ENCODE measurements around the gene CRACR2B. TPM values are rescaled to one million over a fixed set of nuclear protein-coding genes. Genes with fewer than 3 reads are reported as not detected.

The CRACR2B gene
- total RNA-seq, 6 experiments from 2014 or later: 0.63 to 2.2 (median 1.2) TPM

GRCh38 chr11:804599-804964, 23.1 kb upstream of the CRACR2B start:
- no peak for DNase-seq
- Mint-ChIP-seq H3K4me1 (ENCODE audit: low read depth) (peaks cover 18% of the 10 kb centered on the region), H3K4me3 (peak overlapping the region; percentile 85), H3K27me3 (ENCODE audit: insufficient read depth) (peaks cover 2% of the 10 kb centered on the region; the same call in 1 of the 2 replicates), H3K27ac (peak overlapping the region; percentile 52; the same call in 1 of the 2 replicates), H3K36me3 (ENCODE audit: low read depth) (peaks cover 4% of the 10 kb centered on the region), H3K9me3 (no peaks in the 10 kb centered on the region)
- no peak for TF ChIP-seq CTCF (IDR thresholded peaks at IDR 0.05)

GRCh38 chr11:808427-809286, 19.1 kb upstream of the CRACR2B start:
- peak; percentile 69 for DNase-seq
- peaks cover 14% of the 10 kb centered on the region for H3K27me3 Mint-ChIP-seq (ENCODE audit: insufficient read depth)
- no peaks in the 10 kb centered on the region for H3K9me3 Mint-ChIP-seq
- H3K27ac Mint-ChIP-seq: peak overlapping the region; percentile 100
- peak overlapping the region; percentile 98 for H3K4me3 Mint-ChIP-seq
- peaks cover 38% of the 10 kb centered on the region for H3K4me1 Mint-ChIP-seq (ENCODE audit: low read depth)
- TF ChIP-seq CTCF (IDR thresholded peaks at IDR 0.05): no peak
- H3K36me3 Mint-ChIP-seq (ENCODE audit: low read depth): peaks cover 30% of the 10 kb centered on the region

- DNase-seq: peak; percentile 95
- no peak for TF ChIP-seq CTCF (IDR thresholded peaks at IDR 0.05)
- H3K27ac Mint-ChIP-seq: peak within 1 kb of the TSS; percentile 100
- no peaks in the 10 kb centered on the region for H3K9me3 Mint-ChIP-seq
- peaks cover 18% of the 10 kb centered on the region for H3K27me3 Mint-ChIP-seq (ENCODE audit: insufficient read depth)
- peaks cover 34% of the 10 kb centered on the region for H3K4me1 Mint-ChIP-seq (ENCODE audit: low read depth)
- H3K36me3 Mint-ChIP-seq (ENCODE audit: low read depth): peaks cover 30% of the 10 kb centered on the region
- H3K4me3 Mint-ChIP-seq: peak within 1 kb of the TSS; percentile 98
Observed at GRCh38 chr11:809287-810039, 18.3 kb upstream of the CRACR2B start, which contains the start of gene RPLP2. TSS of gene RPLP2 (plus strand) at chr11:809967. CDS start at chr11:810235, 268 bp downstream.

- Mint-ChIP-seq H3K27ac (peak overlapping the region; percentile 100), H3K27me3 (ENCODE audit: insufficient read depth) (peaks cover 18% of the 10 kb centered on the region), H3K9me3 (no peaks in the 10 kb centered on the region), H3K4me3 (peak overlapping the region; percentile 98), H3K4me1 (ENCODE audit: low read depth) (peaks cover 32% of the 10 kb centered on the region), H3K36me3 (ENCODE audit: low read depth) (peaks cover 30% of the 10 kb centered on the region)
- DNase-seq: no peak
- peak; percentile 41; the same call in 1 of the 2 replicates for TF ChIP-seq CTCF (IDR thresholded peaks at IDR 0.05)
Observed at GRCh38 chr11:810040-810567, 17.6 kb upstream of the CRACR2B start.

GRCh38 chr11:811446-812245, 16.1 kb upstream of the CRACR2B start:
- no peak for DNase-seq
- peak overlapping the region; percentile 73 for H3K27ac Mint-ChIP-seq
- TF ChIP-seq CTCF (IDR thresholded peaks at IDR 0.05): peak; percentile 32; the same call in 1 of the 2 replicates
- peak overlapping the region; percentile 98 for H3K4me3 Mint-ChIP-seq
- peaks cover 30% of the 10 kb centered on the region for H3K36me3 Mint-ChIP-seq (ENCODE audit: low read depth)
- peaks cover 32% of the 10 kb centered on the region for H3K4me1 Mint-ChIP-seq (ENCODE audit: low read depth)
- peaks cover 25% of the 10 kb centered on the region for H3K27me3 Mint-ChIP-seq (ENCODE audit: insufficient read depth)
- no peaks in the 10 kb centered on the region for H3K9me3 Mint-ChIP-seq

Measured in HFFc6 (cell line).